Sigmoid colon (tissue), 7 donors: ENCODE data around the gene CYP27A1. TPM values are rescaled to one million over a fixed set of nuclear protein-coding genes. Genes with fewer than 3 reads are reported as not detected.
A peak's percentile ranks its signal among the peaks of the same experiment; 100 is the strongest.

Experiments used
- DNase-seq: peaks from one replicate; pipeline ENCODE4 v3.0.0-alpha.2; 2019
- H3K27ac ChIP-seq, 4 donors: fragments of 200-600 bp; sonication (generic); one replicate each; pipeline ENCODE4 v1.5.1; 2016 to 2019; ENCODE audit warnings: mild to moderate bottlenecking in 1 of 4
- H3K27me3 ChIP-seq, 3 donors: fragments of 200-600 bp; sonication (generic); one replicate each; pipeline ENCODE4 v1.5.1; 2019; ENCODE audit warnings: mild to moderate bottlenecking in 1 of 3
- H3K36me3 ChIP-seq, 4 donors: fragments of 200-600 bp; sonication (generic); one replicate each; pipeline ENCODE4 v1.5.1; 2016 to 2019
- H3K4me1 ChIP-seq, 4 donors: fragments of 200-600 bp; sonication (generic); one replicate each; pipeline ENCODE4 v1.5.1; 2017 to 2019
- H3K4me3 ChIP-seq, 4 donors: fragments of 200-600 bp; sonication (generic); one replicate each; pipeline ENCODE4 v1.5.1; 2017 to 2019; ENCODE audit warnings: mild to moderate bottlenecking in 2 of 4, moderate library complexity in 1 of 4
- H3K9me3 ChIP-seq, 4 donors: fragments of 200-600 bp in 3 of 4; sonication (generic) in 3 of 4; one replicate each; pipeline versions ENCODE4 v1.5.1 to v1.6.1; 2013 to 2019
- EP300 ChIP-seq, 4 donors: sonication (generic); formaldehyde crosslinking; IDR thresholded peaks; one replicate each; pipeline ENCODE4 v1.6.1; 2017; ENCODE audit warnings: antibody characterized with exemption in 4 of 4
- POLR2A ChIP-seq, 2 donors: fragments of 450-650 bp; IDR thresholded peaks; one replicate each; pipeline ENCODE4 v1.6.1; 2016; ENCODE audit warnings: antibody characterized with exemption in 2 of 2, mild to moderate bottlenecking in 2 of 2, moderate library complexity in 2 of 2
- POLR2AphosphoS5 ChIP-seq, 4 donors: sonication (generic); formaldehyde crosslinking; IDR thresholded peaks; one replicate each; pipeline ENCODE4 v1.6.1; 2017; ENCODE audit warnings: antibody characterized with exemption in 4 of 4
- WGBS, 2 donors: extraction: QIAGEN DNeasy Blood & Tissue Kit; methylation state at CpG; one replicate each; pipeline ENCODE4 v1.1.7; 2013; 5-methylcytosine and 5-hydroxymethylcytosine counted together
- intact Hi-C: fragments of 100-400 bp; cut with DNase I; formaldehyde crosslinking; loops from one replicate; pipeline ENCODE4 v1.15.1; 2023
- polyA plus RNA-seq, 3 donors: library from polyadenylated mRNA; stranded (reverse); fragments of 200-250 nt; gene quantifications; one replicate each; pipeline ENCODE4 v1.2.3, GENCODE V29; 2013
- total RNA-seq, 4 donors: library from RNA; depleted of rRNA; stranded (reverse); fragments of >200 nt; gene quantifications; one replicate each; pipeline ENCODE4 v1.1.0, GENCODE V29; 2016
- TF ChIP-seq, protein P1 (sequence below), 4 experiments: fragments of 450-650 bp in 3 of 4; fragments of 200-600 bp in 1 of 4; IDR thresholded peaks; one replicate each; pipeline ENCODE4 v1.5.1; 2016 to 2019; ENCODE audit warnings: antibody characterized with exemption in 4 of 4, mild to moderate bottlenecking in 3 of 4, moderate library complexity in 2 of 4
- donor health status: healthy with polysubstance abuse.
- donor health status: Bipolar disorder and iron deficiency.
- donor health status: healthy.

Gene CYP27A1
- total and polyA plus RNA-seq, 7 donors, result 13.5 to 30.1 (median 21.9) TPM

GRCh38 chr2:218777276-218777990 is 4.5 kb upstream of the CYP27A1 start:
- TF ChIP-seq EP300 (IDR thresholded peaks at IDR 0.05) (no peak), POLR2A (IDR thresholded peaks at IDR 0.05) (no peak), POLR2AphosphoS5 (IDR thresholded peaks at IDR 0.05) (no peak)
- TF ChIP-seq, protein P1, sequence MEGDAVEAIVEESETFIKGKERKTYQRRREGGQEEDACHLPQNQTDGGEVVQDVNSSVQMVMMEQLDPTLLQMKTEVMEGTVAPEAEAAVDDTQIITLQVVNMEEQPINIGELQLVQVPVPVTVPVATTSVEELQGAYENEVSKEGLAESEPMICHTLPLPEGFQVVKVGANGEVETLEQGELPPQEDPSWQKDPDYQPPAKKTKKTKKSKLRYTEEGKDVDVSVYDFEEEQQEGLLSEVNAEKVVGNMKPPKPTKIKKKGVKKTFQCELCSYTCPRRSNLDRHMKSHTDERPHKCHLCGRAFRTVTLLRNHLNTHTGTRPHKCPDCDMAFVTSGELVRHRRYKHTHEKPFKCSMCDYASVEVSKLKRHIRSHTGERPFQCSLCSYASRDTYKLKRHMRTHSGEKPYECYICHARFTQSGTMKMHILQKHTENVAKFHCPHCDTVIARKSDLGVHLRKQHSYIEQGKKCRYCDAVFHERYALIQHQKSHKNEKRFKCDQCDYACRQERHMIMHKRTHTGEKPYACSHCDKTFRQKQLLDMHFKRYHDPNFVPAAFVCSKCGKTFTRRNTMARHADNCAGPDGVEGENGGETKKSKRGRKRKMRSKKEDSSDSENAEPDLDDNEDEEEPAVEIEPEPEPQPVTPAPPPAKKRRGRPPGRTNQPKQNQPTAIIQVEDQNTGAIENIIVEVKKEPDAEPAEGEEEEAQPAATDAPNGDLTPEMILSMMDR (IDR thresholded peaks at IDR 0.05), result no peak
- no peak for DNase-seq
- Histone ChIP-seq H3K27me3 (no peaks in the 10 kb centered on the region), H3K36me3 (no peaks in the 10 kb centered on the region), H3K27ac (no peak overlapping the region), H3K4me3 (no peak overlapping the region), H3K9me3 (peaks cover 0 to 4% (median 0%) of the 10 kb centered on the region in 4 donors), H3K4me1 (peaks cover 0 to 13% (median 5%) of the 10 kb centered on the region in 4 donors)
- intact Hi-C loops, result no loop called here
- WGBS, 2 donors, result 89 to 96% methylated on average over 9 of the region's 9 CpGs

DNA sequence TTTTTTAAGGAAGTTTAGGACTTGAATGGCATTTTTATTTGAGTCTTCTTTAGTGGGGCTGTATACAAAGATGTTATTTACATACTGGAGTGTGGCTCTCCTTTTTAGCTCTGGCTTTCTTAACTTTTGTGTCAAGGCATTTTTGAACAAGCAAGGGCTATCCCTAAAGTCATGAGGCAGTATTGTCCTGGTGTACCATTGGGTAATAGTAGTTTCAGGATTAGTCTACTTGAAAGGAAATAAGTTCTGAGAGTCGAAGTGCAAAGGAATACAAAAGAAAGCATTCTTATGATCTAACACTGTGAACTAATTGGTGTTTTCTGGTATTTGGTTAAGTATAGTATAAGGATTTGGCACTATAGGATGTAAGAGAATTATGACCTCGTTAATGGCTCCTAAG is 1.9 kb upstream of the CYP27A1 start:
- TF ChIP-seq, protein P1 (IDR thresholded peaks at IDR 0.05), result no peak
- TF ChIP-seq POLR2AphosphoS5 (IDR thresholded peaks at IDR 0.05) (no peak), EP300 (IDR thresholded peaks at IDR 0.05) (no peak), POLR2A (IDR thresholded peaks at IDR 0.05) (no peak)
- Histone ChIP-seq H3K9me3 (peaks cover 0 to 4% (median 0%) of the 10 kb centered on the region in 4 donors), H3K27me3 (no peaks in the 10 kb centered on the region), H3K4me1 (peaks cover 0 to 27% (median 16%) of the 10 kb centered on the region in 4 donors), H3K36me3 (no peaks in the 10 kb centered on the region), H3K27ac (no peak overlapping the region), H3K4me3 (no peak overlapping the region)
- intact Hi-C loops, result loop anchor here (2.0 to 5.0 kb wide), 2 partner anchors 27 to 68 kb away; partner anchors contain the start of gene TTLL4
- DNase-seq, result no peak
- WGBS, 2 donors, result 58 to 83% methylated on average over 2 of the region's 2 CpGs

DNA sequence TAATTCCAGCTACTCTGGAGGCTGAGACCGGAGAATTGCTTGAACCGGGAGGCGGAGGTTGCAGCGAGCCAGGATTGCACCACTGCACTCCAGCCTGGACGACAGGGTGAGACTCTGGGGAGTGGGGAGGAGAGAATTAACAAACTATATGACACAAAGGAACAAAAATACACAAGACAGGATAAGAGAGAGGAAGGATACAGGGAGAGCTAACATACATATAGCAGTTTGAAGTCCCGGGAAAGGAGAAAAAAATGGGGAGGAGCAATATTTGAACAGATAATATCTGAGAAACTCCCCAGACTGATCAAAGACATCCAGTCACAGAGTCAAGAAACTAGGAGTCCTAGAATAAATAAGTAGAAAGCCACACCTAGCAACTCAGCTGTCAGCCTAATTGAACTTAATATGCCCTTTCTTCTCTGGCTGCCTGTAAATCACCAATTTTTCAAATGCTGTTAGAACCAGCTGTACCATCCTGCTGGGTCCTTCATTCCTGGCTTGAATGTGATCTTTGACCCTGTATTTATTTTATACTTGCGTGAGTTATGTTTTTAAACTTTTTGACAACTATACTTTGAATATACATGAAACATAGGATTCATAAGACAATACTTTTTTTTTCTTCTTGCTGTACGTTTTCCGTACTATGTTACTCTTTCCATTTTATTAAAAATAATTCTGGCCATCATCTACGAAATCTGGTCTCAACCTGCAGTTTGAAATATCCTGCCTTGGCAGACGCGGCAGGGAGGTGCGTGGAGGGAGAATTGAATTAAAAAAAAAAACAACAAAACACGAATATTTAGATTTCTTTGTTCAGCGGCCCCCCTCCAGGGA is 876 bp upstream of the CYP27A1 start:
- Histone ChIP-seq H3K27me3 (no peaks in the 10 kb centered on the region), H3K4me1 (peaks cover 0 to 27% (median 16%) of the 10 kb centered on the region in 4 donors), H3K9me3 (peaks cover 0 to 4% (median 0%) of the 10 kb centered on the region in 4 donors), H3K27ac (peak overlapping the region; percentile 79 to 84 (median 82)), H3K36me3 (no peaks in the 10 kb centered on the region), H3K4me3 (peak overlapping the region; percentile 62 to 79 (median 72))
- TF ChIP-seq EP300 (IDR thresholded peaks at IDR 0.05), result no peak
- no peak for TF ChIP-seq POLR2A (IDR thresholded peaks at IDR 0.05)
- TF ChIP-seq, protein P1 (IDR thresholded peaks at IDR 0.05), result no peak
- TF ChIP-seq POLR2AphosphoS5 (IDR thresholded peaks at IDR 0.05), result no peak
- no peak for DNase-seq
- 19 to 39% methylated on average over 15 of the region's 15 CpGs for WGBS, 2 donors
- intact Hi-C loops, result loop anchor here (2.0 to 5.0 kb wide), 2 partner anchors 26 to 69 kb away; partner anchors contain the start of gene TTLL4

- TF ChIP-seq EP300 (IDR thresholded peaks at IDR 0.05) (no peak), POLR2A (IDR thresholded peaks at IDR 0.05) (no peak)
- TF ChIP-seq, protein P1 (IDR thresholded peaks at IDR 0.05), result no peak
- H3K4me1 ChIP-seq, result peaks cover 0 to 27% (median 16%) of the 10 kb centered on the region in 4 donors
- peak overlapping the region; percentile 62 to 79 (median 72) for H3K4me3 ChIP-seq
- no peaks in the 10 kb centered on the region for H3K9me3 ChIP-seq
- 6 to 29% methylated on average over 6 of the region's 6 CpGs for WGBS, 2 donors
- intact Hi-C loops, result loop anchor here (5.0 kb wide), 1 partner anchor 70 kb away; the partner anchor contains the start of gene TTLL4
- H3K27ac ChIP-seq, result peak overlapping the region; percentile 79 to 84 (median 82)
- no peak for DNase-seq
- H3K36me3 ChIP-seq, result no peaks in the 10 kb centered on the region
- no peaks in the 10 kb centered on the region for H3K27me3 ChIP-seq
These were observed 539 bp downstream of the CYP27A1 start for GRCh38 chr2:218782528-218782844.
